ENCODE data around the gene CLCN4. TPM values are rescaled to one million over a fixed set of nuclear protein-coding genes. Genes with fewer than 3 reads are reported as not detected.

The CLCN4 gene
- total and polyA plus RNA-seq, 10 of the 15 experiments (the other 5 are each of a cell fraction or from before 2014, with no cell fraction given), result 0.90 to 6.9 (median 2.9) TPM

DNA sequence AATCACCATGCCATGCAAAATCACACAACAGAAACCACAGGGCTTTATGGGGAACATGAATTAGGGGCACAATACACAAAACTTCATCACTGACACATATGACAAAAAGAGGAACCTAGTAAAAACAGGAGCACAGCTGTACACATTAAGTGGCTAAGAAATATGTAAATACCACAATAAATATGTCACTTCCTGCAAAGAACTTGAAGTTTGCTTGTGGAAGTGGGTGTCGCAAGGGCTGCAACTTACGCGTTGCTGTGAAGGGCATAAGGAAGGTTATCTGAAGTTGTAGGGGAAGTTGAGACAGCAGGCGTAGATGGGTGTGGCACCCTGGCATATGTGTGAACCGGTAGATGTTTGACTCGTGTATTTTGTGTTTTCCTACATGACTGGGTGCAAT lies 42.4 kb downstream of the CLCN4 start (continued):
- TF ChIP-seq EED (IDR thresholded peaks at IDR 0.05; ENCODE audit: low read depth) (0 out of 2 replicates have a peak, but pooled peaks have one; percentile 13), SMC3 (IDR thresholded peaks at IDR 0.05; ENCODE audit: borderline replicate concordance, low read length) (no peak), SP1 (IDR thresholded peaks at IDR 0.05; ENCODE audit: low read depth, low read length) (no peak), FOXK2 (IDR thresholded peaks at IDR 0.05) (no peak), SRF (IDR thresholded peaks at IDR 0.05; ENCODE audit: low read depth in 2 of 2, low read length in 2 of 2) (no peak), BRCA1 (IDR thresholded peaks at IDR 0.05; ENCODE audit: low read depth, low read length) (no peak), BACH1 (IDR thresholded peaks at IDR 0.05; ENCODE audit: borderline replicate concordance) (no peak), RELB (IDR thresholded peaks at IDR 0.05; ENCODE audit: low read depth) (no peak), HCFC1 (IDR thresholded peaks at IDR 0.05; ENCODE audit: low read length) (no peak), SPI1 (IDR thresholded peaks at IDR 0.05; ENCODE audit: borderline replicate concordance, insufficient read depth, low read depth, low read length) (peak; percentile 49; the same call in 1 of the 2 replicates), SUZ12 (IDR thresholded peaks at IDR 0.05; ENCODE audit: unreplicated experiment) (no peak), DPF2 (IDR thresholded peaks at IDR 0.05) (0 out of 2 replicates have a peak, but pooled peaks have one; percentile 28)
- TF ChIP-seq, protein P1, sequence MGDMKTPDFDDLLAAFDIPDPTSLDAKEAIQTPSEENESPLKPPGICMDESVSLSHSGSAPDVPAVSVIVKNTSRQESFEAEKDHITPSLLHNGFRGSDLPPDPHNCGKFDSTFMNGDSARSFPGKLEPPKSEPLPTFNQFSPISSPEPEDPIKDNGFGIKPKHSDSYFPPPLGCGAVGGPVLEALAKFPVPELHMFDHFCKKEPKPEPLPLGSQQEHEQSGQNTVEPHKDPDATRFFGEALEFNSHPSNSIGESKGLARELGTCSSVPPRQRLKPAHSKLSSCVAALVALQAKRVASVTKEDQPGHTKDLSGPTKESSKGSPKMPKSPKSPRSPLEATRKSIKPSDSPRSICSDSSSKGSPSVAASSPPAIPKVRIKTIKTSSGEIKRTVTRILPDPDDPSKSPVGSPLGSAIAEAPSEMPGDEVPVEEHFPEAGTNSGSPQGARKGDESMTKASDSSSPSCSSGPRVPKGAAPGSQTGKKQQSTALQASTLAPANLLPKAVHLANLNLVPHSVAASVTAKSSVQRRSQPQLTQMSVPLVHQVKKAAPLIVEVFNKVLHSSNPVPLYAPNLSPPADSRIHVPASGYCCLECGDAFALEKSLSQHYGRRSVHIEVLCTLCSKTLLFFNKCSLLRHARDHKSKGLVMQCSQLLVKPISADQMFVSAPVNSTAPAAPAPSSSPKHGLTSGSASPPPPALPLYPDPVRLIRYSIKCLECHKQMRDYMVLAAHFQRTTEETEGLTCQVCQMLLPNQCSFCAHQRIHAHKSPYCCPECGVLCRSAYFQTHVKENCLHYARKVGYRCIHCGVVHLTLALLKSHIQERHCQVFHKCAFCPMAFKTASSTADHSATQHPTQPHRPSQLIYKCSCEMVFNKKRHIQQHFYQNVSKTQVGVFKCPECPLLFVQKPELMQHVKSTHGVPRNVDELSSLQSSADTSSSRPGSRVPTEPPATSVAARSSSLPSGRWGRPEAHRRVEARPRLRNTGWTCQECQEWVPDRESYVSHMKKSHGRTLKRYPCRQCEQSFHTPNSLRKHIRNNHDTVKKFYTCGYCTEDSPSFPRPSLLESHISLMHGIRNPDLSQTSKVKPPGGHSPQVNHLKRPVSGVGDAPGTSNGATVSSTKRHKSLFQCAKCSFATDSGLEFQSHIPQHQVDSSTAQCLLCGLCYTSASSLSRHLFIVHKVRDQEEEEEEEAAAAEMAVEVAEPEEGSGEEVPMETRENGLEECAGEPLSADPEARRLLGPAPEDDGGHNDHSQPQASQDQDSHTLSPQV (IDR thresholded peaks at IDR 0.05), result no peak
- TF ChIP-seq, protein P2, sequence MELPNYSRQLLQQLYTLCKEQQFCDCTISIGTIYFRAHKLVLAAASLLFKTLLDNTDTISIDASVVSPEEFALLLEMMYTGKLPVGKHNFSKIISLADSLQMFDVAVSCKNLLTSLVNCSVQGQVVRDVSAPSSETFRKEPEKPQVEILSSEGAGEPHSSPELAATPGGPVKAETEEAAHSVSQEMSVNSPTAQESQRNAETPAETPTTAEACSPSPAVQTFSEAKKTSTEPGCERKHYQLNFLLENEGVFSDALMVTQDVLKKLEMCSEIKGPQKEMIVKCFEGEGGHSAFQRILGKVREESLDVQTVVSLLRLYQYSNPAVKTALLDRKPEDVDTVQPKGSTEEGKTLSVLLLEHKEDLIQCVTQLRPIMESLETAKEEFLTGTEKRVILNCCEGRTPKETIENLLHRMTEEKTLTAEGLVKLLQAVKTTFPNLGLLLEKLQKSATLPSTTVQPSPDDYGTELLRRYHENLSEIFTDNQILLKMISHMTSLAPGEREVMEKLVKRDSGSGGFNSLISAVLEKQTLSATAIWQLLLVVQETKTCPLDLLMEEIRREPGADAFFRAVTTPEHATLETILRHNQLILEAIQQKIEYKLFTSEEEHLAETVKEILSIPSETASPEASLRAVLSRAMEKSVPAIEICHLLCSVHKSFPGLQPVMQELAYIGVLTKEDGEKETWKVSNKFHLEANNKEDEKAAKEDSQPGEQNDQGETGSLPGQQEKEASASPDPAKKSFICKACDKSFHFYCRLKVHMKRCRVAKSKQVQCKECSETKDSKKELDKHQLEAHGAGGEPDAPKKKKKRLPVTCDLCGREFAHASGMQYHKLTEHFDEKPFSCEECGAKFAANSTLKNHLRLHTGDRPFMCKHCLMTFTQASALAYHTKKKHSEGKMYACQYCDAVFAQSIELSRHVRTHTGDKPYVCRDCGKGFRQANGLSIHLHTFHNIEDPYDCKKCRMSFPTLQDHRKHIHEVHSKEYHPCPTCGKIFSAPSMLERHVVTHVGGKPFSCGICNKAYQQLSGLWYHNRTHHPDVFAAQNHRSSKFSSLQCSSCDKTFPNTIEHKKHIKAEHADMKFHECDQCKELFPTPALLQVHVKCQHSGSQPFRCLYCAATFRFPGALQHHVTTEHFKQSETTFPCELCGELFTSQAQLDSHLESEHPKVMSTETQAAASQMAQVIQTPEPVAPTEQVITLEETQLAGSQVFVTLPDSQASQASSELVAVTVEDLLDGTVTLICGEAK (IDR thresholded peaks at IDR 0.05; ENCODE audit: borderline replicate concordance), result no peak; the same call in 1 of the 2 replicates
- TF ChIP-seq, protein P3, sequence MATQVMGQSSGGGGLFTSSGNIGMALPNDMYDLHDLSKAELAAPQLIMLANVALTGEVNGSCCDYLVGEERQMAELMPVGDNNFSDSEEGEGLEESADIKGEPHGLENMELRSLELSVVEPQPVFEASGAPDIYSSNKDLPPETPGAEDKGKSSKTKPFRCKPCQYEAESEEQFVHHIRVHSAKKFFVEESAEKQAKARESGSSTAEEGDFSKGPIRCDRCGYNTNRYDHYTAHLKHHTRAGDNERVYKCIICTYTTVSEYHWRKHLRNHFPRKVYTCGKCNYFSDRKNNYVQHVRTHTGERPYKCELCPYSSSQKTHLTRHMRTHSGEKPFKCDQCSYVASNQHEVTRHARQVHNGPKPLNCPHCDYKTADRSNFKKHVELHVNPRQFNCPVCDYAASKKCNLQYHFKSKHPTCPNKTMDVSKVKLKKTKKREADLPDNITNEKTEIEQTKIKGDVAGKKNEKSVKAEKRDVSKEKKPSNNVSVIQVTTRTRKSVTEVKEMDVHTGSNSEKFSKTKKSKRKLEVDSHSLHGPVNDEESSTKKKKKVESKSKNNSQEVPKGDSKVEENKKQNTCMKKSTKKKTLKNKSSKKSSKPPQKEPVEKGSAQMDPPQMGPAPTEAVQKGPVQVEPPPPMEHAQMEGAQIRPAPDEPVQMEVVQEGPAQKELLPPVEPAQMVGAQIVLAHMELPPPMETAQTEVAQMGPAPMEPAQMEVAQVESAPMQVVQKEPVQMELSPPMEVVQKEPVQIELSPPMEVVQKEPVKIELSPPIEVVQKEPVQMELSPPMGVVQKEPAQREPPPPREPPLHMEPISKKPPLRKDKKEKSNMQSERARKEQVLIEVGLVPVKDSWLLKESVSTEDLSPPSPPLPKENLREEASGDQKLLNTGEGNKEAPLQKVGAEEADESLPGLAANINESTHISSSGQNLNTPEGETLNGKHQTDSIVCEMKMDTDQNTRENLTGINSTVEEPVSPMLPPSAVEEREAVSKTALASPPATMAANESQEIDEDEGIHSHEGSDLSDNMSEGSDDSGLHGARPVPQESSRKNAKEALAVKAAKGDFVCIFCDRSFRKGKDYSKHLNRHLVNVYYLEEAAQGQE (IDR thresholded peaks at IDR 0.05; ENCODE audit: low read depth, low read length), result no peak

Data from GM12878 (cell line).